DOHH2 (cell line): Measurements from ENCODE around the gene ZNF106.

Source experiments
- H3F3A ChIP-seq: fragments of 200-600 bp; sonication (generic), shearing (Covaris generic); 2 replicates; pipeline ENCODE4 v1.6.0; 2016; ENCODE audit warnings: antibody characterized with exemption, mild to moderate bottlenecking; ENCODE audit not compliant: control insufficient read depth, insufficient read depth
- H3K27ac ChIP-seq: fragments of 200-600 bp; sonication (generic); 2 replicates; pipeline ENCODE4 v1.5.1; 2014; ENCODE audit warnings: low read depth, mild to moderate bottlenecking, low read length, moderate library complexity
- H3K27me3 ChIP-seq: fragments of 200-600 bp; sonication (generic); 2 replicates; pipeline ENCODE4 v1.6.1; 2014; ENCODE audit warnings: mild to moderate bottlenecking, low read length, mixed read lengths; ENCODE audit not compliant: control insufficient read depth
- H3K36me3 ChIP-seq: fragments of 200-600 bp; sonication (generic); 2 replicates; pipeline ENCODE4 v1.6.1; 2014; ENCODE audit warnings: mild to moderate bottlenecking, low read length, moderate library complexity, mixed read lengths; ENCODE audit not compliant: control insufficient read depth
- H3K4me1 ChIP-seq: fragments of 200-600 bp; sonication (generic); 2 replicates; pipeline ENCODE4 v1.6.1; 2014; ENCODE audit warnings: mild to moderate bottlenecking, low read length, mixed read lengths; ENCODE audit not compliant: control insufficient read depth
- H3K4me2 ChIP-seq: fragments of 200-600 bp; sonication (generic); 2 replicates; pipeline ENCODE4 v1.6.0; 2014; ENCODE audit warnings: mild to moderate bottlenecking, low read length, moderate library complexity
- H3K4me3 ChIP-seq: fragments of 200-600 bp; sonication (generic); 2 replicates; pipeline ENCODE4 v1.5.1; 2014; ENCODE audit warnings: mild to moderate bottlenecking, low read length, mixed read lengths
- H3K79me2 ChIP-seq: fragments of 200-600 bp; sonication (generic); 2 replicates; pipeline ENCODE4 v1.6.1; 2014; ENCODE audit warnings: mild to moderate bottlenecking, low read length, mixed read lengths; ENCODE audit not compliant: control insufficient read depth
- H3K9me2 ChIP-seq: fragments of 200-600 bp; sonication (generic); replicated peaks from 2 replicates; pipeline ENCODE4 v1.6.1; 2014; ENCODE audit warnings: mild to moderate bottlenecking, low read length, mixed read lengths; ENCODE audit not compliant: control insufficient read depth
- H3K9me3 ChIP-seq: fragments of 200-600 bp; sonication (generic); 2 replicates; pipeline ENCODE4 v1.6.1; 2014; ENCODE audit warnings: antibody characterized with exemption, low read length, mixed read lengths; ENCODE audit not compliant: control insufficient read depth, insufficient read depth
- H4K20me1 ChIP-seq: fragments of 200-600 bp; sonication (generic); 2 replicates; pipeline ENCODE4 v1.6.0; 2014; ENCODE audit warnings: low read depth, mild to moderate bottlenecking, antibody characterized with exemption, low read length, moderate library complexity; ENCODE audit not compliant: control insufficient read depth, insufficient read depth
- CTCF ChIP-seq: fragments of 200-600 bp; sonication (generic); IDR thresholded peaks from one replicate; pipeline ENCODE4 v1.5.1; 2014; ENCODE audit warnings: antibody characterized with exemption, mild to moderate bottlenecking, low read depth, low read length; ENCODE audit not compliant: poor library complexity, severe bottlenecking
- EZH2phosphoT487 ChIP-seq: fragments of 200-600 bp; sonication (generic); IDR thresholded peaks from 2 replicates; pipeline ENCODE4 v1.6.1; 2017; ENCODE audit warnings: borderline replicate concordance, mild to moderate bottlenecking, antibody characterized with exemption, low read length, moderate library complexity, mixed read lengths

Gene ZNF106

GRCh38 chr15:42465520-42466259 lies 25.3 kb downstream of the ZNF106 start:
- Histone ChIP-seq H3K4me1 (peaks cover 11% of the 10 kb centered on the region), H3K36me3 (peaks cover 37% of the 10 kb centered on the region)

GRCh38 chr15:42461261-42461660 lies 29.7 kb downstream of the ZNF106 start:
- Histone ChIP-seq H3K4me3 (no peak overlapping the region), H3K27me3 (no peaks in the 10 kb centered on the region), H3K9me2 (no peaks in the 10 kb centered on the region), H3F3A (peaks cover 10% of the 10 kb centered on the region; the same call in 1 of the 2 replicates), H3K4me2 (no peak overlapping the region), H4K20me1 (no peaks in the 10 kb centered on the region), H3K9me3 (no peaks in the 10 kb centered on the region), H3K36me3 (peaks cover 39% of the 10 kb centered on the region), H3K4me1 (peaks cover 39% of the 10 kb centered on the region), H3K27ac (no peak overlapping the region), H3K79me2 (peaks cover 20% of the 10 kb centered on the region)
- TF ChIP-seq EZH2phosphoT487 (no peak), CTCF (no peak)

More at GRCh38 chr15:42465520-42466259, 25.3 kb downstream of the ZNF106 start:
- H3K4me2 ChIP-seq, result no peak overlapping the region
- TF ChIP-seq CTCF, result no peak
- no peak for TF ChIP-seq EZH2phosphoT487
- peaks cover 3% of the 10 kb centered on the region; the same call in 1 of the 2 replicates for H3F3A ChIP-seq
- no peaks in the 10 kb centered on the region for H3K9me2 ChIP-seq
- H3K79me2 ChIP-seq, result peaks cover 7% of the 10 kb centered on the region
- no peak overlapping the region for H3K4me3 ChIP-seq
- no peaks in the 10 kb centered on the region for H3K9me3 ChIP-seq
- no peaks in the 10 kb centered on the region for H3K27me3 ChIP-seq
- H3K27ac ChIP-seq, result no peak overlapping the region
- no peaks in the 10 kb centered on the region for H4K20me1 ChIP-seq

- TF ChIP-seq CTCF (no peak), EZH2phosphoT487 (no peak)
- H4K20me1 ChIP-seq, result no peaks in the 10 kb centered on the region
Observed at GRCh38 chr15:42457445-42458442, 33.2 kb downstream of the ZNF106 start.

More at GRCh38 chr15:42457445-42458442, 33.2 kb downstream of the ZNF106 start:
- no peaks in the 10 kb centered on the region for H3K27me3 ChIP-seq
- peak overlapping the region; percentile 79 for H3K27ac ChIP-seq
- H3K79me2 ChIP-seq, result peaks cover 20% of the 10 kb centered on the region
- H3K4me2 ChIP-seq, result peak overlapping the region; percentile 69
- H3F3A ChIP-seq, result peaks cover 10% of the 10 kb centered on the region; the same call in 1 of the 2 replicates
- H3K4me3 ChIP-seq, result peak overlapping the region; percentile 33
- no peaks in the 10 kb centered on the region for H3K9me3 ChIP-seq
- H3K4me1 ChIP-seq, result peaks cover 57% of the 10 kb centered on the region
- no peaks in the 10 kb centered on the region for H3K9me2 ChIP-seq
- peaks cover 16% of the 10 kb centered on the region for H3K36me3 ChIP-seq
